ENCODE measurements around the gene SPARCL1.

The SPARCL1 gene

DNA sequence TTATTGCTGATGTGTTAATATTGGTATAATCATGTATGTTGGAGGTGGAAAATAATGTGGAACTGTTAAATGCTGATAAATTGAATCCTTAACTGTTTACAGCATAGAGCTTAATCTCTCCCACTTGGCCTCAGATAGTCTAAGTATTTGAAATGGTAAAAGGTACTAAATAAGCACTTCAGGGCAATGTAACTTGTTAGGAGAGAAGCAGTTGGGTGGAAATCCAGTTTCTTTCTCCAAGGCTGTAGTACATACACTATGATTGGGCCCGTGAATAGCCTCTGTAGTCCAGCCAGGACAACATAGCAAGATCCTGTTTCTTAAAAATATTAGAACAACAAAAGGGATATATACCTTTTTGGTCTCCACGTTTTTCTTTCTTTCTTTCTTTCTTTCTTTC is 67.1 kb downstream of the SPARCL1 start:
- no peaks in the 10 kb centered on the region for H3K9me3 ChIP-seq (replicated peaks; ENCODE audit: insufficient read depth, low read length)

DNA sequence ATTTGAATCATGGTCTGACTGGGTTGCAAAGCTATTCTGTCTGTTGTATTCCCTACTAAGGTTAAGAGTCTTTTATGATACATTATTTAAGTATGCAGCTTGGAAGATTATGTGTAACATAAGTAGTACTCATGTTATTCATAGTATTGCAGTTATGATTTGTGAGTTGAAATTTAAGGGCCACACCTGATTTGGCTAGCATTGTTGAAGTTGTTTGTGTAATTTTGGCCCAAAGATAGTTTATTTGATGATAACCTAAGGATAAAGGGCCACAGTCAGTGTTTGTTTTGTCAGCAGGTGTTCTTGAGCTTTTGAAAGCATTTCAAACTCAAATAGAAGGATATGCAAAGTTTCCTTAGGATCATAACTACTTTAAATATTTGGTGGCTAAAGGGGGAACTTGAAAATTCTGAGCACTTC is 67.9 kb downstream of the SPARCL1 start:
- H3K27ac ChIP-seq (ENCODE audit: low read length), result no peak overlapping the region
- H3K27me3 ChIP-seq (replicated peaks; ENCODE audit: insufficient read depth, low read length), result no peaks in the 10 kb centered on the region
- H3K4me3 ChIP-seq (ENCODE audit: low read length), result no peak overlapping the region
- H3K9ac ChIP-seq (ENCODE audit: low read length), result no peak overlapping the region
- H3K36me3 ChIP-seq (replicated peaks; ENCODE audit: insufficient read depth, low read length), result no peaks in the 10 kb centered on the region
- H3K9me2 ChIP-seq (replicated peaks; ENCODE audit: insufficient read depth, low read length), result no peaks in the 10 kb centered on the region
- H4K20me1 ChIP-seq (ENCODE audit: insufficient read depth, low read length), result no peaks in the 10 kb centered on the region
- H3K79me2 ChIP-seq (ENCODE audit: low read length), result no peaks in the 10 kb centered on the region
- DNase-seq, result no peak
- no peaks in the 10 kb centered on the region for H3F3A ChIP-seq (ENCODE audit: insufficient read depth, low read length)
- H2AFZ ChIP-seq (ENCODE audit: low read length), result no peak overlapping the region
- H3K4me1 ChIP-seq (ENCODE audit: low read length), result no peaks in the 10 kb centered on the region
- no peak overlapping the region for H3K4me2 ChIP-seq (ENCODE audit: low read depth, low read length)
- H3K9me3 ChIP-seq (replicated peaks; ENCODE audit: insufficient read depth, low read length), result no peaks in the 10 kb centered on the region
- TF ChIP-seq, protein P1, sequence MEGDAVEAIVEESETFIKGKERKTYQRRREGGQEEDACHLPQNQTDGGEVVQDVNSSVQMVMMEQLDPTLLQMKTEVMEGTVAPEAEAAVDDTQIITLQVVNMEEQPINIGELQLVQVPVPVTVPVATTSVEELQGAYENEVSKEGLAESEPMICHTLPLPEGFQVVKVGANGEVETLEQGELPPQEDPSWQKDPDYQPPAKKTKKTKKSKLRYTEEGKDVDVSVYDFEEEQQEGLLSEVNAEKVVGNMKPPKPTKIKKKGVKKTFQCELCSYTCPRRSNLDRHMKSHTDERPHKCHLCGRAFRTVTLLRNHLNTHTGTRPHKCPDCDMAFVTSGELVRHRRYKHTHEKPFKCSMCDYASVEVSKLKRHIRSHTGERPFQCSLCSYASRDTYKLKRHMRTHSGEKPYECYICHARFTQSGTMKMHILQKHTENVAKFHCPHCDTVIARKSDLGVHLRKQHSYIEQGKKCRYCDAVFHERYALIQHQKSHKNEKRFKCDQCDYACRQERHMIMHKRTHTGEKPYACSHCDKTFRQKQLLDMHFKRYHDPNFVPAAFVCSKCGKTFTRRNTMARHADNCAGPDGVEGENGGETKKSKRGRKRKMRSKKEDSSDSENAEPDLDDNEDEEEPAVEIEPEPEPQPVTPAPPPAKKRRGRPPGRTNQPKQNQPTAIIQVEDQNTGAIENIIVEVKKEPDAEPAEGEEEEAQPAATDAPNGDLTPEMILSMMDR (IDR thresholded peaks at IDR 0.05; ENCODE audit: low read length), result no peak
- TF ChIP-seq EZH2phosphoT487 (IDR thresholded peaks at IDR 0.05; ENCODE audit: low read length) (no peak), EZH2 (optimal IDR thresholded peaks at IDR 0.05; ENCODE audit: low read depth, low read length) (no peak)

More for the DNA sequence above, 67.1 kb downstream of the SPARCL1 start:
- no peaks in the 10 kb centered on the region for H3K79me2 ChIP-seq (ENCODE audit: low read length)
- no peaks in the 10 kb centered on the region for H3K36me3 ChIP-seq (replicated peaks; ENCODE audit: insufficient read depth, low read length)
- H3F3A ChIP-seq (ENCODE audit: insufficient read depth, low read length), result no peaks in the 10 kb centered on the region
- no peaks in the 10 kb centered on the region for H4K20me1 ChIP-seq (ENCODE audit: insufficient read depth, low read length)
- H3K4me2 ChIP-seq (ENCODE audit: low read depth, low read length), result no peak overlapping the region
- DNase-seq, result no peak
- H3K9ac ChIP-seq (ENCODE audit: low read length), result no peak overlapping the region
- no peaks in the 10 kb centered on the region for H3K9me2 ChIP-seq (replicated peaks; ENCODE audit: insufficient read depth, low read length)
- no peak overlapping the region for H3K27ac ChIP-seq (ENCODE audit: low read length)
- H3K27me3 ChIP-seq (replicated peaks; ENCODE audit: insufficient read depth, low read length), result no peaks in the 10 kb centered on the region
- no peak overlapping the region for H3K4me3 ChIP-seq (ENCODE audit: low read length)
- H3K4me1 ChIP-seq (ENCODE audit: low read length), result no peaks in the 10 kb centered on the region
- no peak overlapping the region for H2AFZ ChIP-seq (ENCODE audit: low read length)
- TF ChIP-seq, protein P1 (IDR thresholded peaks at IDR 0.05; ENCODE audit: low read length), result no peak
- TF ChIP-seq EZH2phosphoT487 (IDR thresholded peaks at IDR 0.05; ENCODE audit: low read length) (no peak), EZH2 (optimal IDR thresholded peaks at IDR 0.05; ENCODE audit: low read depth, low read length) (no peak)

DNA sequence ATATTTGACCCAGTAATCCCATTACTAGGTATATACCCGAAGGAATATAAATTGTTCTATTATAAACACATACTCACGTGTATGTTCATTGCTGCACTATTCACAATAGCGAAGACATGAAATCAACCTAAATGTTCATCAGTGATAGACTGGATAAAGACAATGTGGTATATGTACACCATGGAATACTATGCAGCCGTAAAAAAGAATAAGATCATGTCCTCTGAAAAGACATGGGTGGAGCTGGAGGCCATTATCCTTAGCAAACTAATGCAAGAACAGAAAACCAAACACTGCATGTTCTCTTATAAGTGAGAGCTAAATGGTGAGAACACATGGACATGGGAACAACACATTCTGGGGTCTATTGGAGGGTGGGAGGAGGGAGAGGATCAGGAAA is 70.3 kb downstream of the SPARCL1 start:
- H3K79me2 ChIP-seq (ENCODE audit: low read length), result no peaks in the 10 kb centered on the region

More for the DNA sequence above, 70.3 kb downstream of the SPARCL1 start:
- Histone ChIP-seq H3K36me3 (replicated peaks; ENCODE audit: insufficient read depth, low read length) (no peaks in the 10 kb centered on the region), H3K27ac (ENCODE audit: low read length) (no peak overlapping the region), H3K9me2 (replicated peaks; ENCODE audit: insufficient read depth, low read length) (no peaks in the 10 kb centered on the region), H3K9ac (ENCODE audit: low read length) (no peak overlapping the region), H3K9me3 (replicated peaks; ENCODE audit: insufficient read depth, low read length) (no peaks in the 10 kb centered on the region), H3K4me3 (ENCODE audit: low read length) (no peak overlapping the region), H3F3A (ENCODE audit: insufficient read depth, low read length) (no peaks in the 10 kb centered on the region), H3K4me2 (ENCODE audit: low read depth, low read length) (no peak overlapping the region), H3K4me1 (ENCODE audit: low read length) (no peaks in the 10 kb centered on the region), H4K20me1 (ENCODE audit: insufficient read depth, low read length) (no peaks in the 10 kb centered on the region), H3K27me3 (replicated peaks; ENCODE audit: insufficient read depth, low read length) (no peaks in the 10 kb centered on the region), H2AFZ (ENCODE audit: low read length) (no peak overlapping the region)
- TF ChIP-seq EZH2phosphoT487 (IDR thresholded peaks at IDR 0.05; ENCODE audit: low read length) (no peak), EZH2 (optimal IDR thresholded peaks at IDR 0.05; ENCODE audit: low read depth, low read length) (no peak)
- TF ChIP-seq, protein P1 (IDR thresholded peaks at IDR 0.05; ENCODE audit: low read length), result no peak
- DNase-seq, result no peak

Measured in MM.1S (cell line).